ENCODE results near the gene SIX6. TPM values are rescaled to one million over a fixed set of nuclear protein-coding genes. Genes with fewer than 3 reads are reported as not detected.
A peak's percentile ranks its signal among the peaks of the same experiment; 100 is the strongest.

SIX6 gene
- total RNA-seq, 1 experiment from 2014 or later = not detected

GRCh38 chr14:60512126-60512525 lies 3.2 kb downstream of the SIX6 start:
- CTCF ChIA-PET = no interaction called here
- intact Hi-C loops (cut with micrococcal nuclease; ENCODE audit: unreplicated experiment) = no loop called here

GRCh38 chr14:60512973-60513571 lies 4.1 kb downstream of the SIX6 start:
- H3K9me2 ChIP-seq (ENCODE audit: insufficient read depth) = no peaks in the 10 kb centered on the region
- no peak for DNase-seq
- H3K27ac ChIP-seq = no peak overlapping the region
- ChIA-PET POLR2A (ENCODE audit: unreplicated experiment) (no interaction called here), CTCF (no interaction called here)
- no peak overlapping the region for H3K4me3 ChIP-seq
- no peaks in the 10 kb centered on the region for H3K36me3 ChIP-seq (ENCODE audit: low read depth)
- intact Hi-C loops (cut with micrococcal nuclease; ENCODE audit: unreplicated experiment) = no loop called here
- H2AFZ ChIP-seq = no peak overlapping the region
- no peaks in the 10 kb centered on the region for H3K4me1 ChIP-seq (replicated peaks; ENCODE audit: insufficient read depth)
- no peaks in the 10 kb centered on the region for H3K79me2 ChIP-seq (ENCODE audit: low read depth)
- H3K4me2 ChIP-seq = no peak overlapping the region
- no peak for TF ChIP-seq CTCF (conservative IDR thresholded peaks at IDR 0.05)
- no peak for TF ChIP-seq EZH2 (IDR thresholded peaks at IDR 0.05; ENCODE audit: low read depth)
- H4K20me1 ChIP-seq (ENCODE audit: insufficient read depth) = no peaks in the 10 kb centered on the region
- peaks cover 23% of the 10 kb centered on the region for H3K27me3 ChIP-seq (ENCODE audit: insufficient read depth, low read depth)
- no peaks in the 10 kb centered on the region for H3K9me3 ChIP-seq (ENCODE audit: insufficient read depth, low read depth)
- no TSS peak for BruUV-seq (replicated peaks)
- H3F3A ChIP-seq (ENCODE audit: insufficient read depth, low read depth) = no peaks in the 10 kb centered on the region

More at GRCh38 chr14:60512126-60512525, 3.2 kb downstream of the SIX6 start:
- Histone ChIP-seq H3K9me3 (ENCODE audit: insufficient read depth, low read depth) (no peaks in the 10 kb centered on the region), H3K79me2 (ENCODE audit: low read depth) (no peaks in the 10 kb centered on the region), H3K9me2 (ENCODE audit: insufficient read depth) (no peaks in the 10 kb centered on the region), H3K4me1 (replicated peaks; ENCODE audit: insufficient read depth) (no peaks in the 10 kb centered on the region), H3K27ac (no peak overlapping the region), H3K4me2 (no peak overlapping the region), H3K27me3 (ENCODE audit: insufficient read depth, low read depth) (peaks cover 31% of the 10 kb centered on the region), H3K4me3 (no peak overlapping the region), H3K36me3 (ENCODE audit: low read depth) (no peaks in the 10 kb centered on the region), H4K20me1 (ENCODE audit: insufficient read depth) (no peaks in the 10 kb centered on the region), H2AFZ (no peak overlapping the region), H3F3A (ENCODE audit: insufficient read depth, low read depth) (no peaks in the 10 kb centered on the region)
- BruUV-seq (replicated peaks) = no TSS peak
- no peak for DNase-seq
- TF ChIP-seq EZH2 (IDR thresholded peaks at IDR 0.05; ENCODE audit: low read depth) (no peak), CTCF (conservative IDR thresholded peaks at IDR 0.05) (no peak)
- POLR2A ChIA-PET (ENCODE audit: unreplicated experiment) = no interaction called here

- H3K4me1 ChIP-seq (replicated peaks; ENCODE audit: insufficient read depth) = no peaks in the 10 kb centered on the region
- no peaks in the 10 kb centered on the region for H4K20me1 ChIP-seq (ENCODE audit: insufficient read depth)
- H3K4me3 ChIP-seq = peak overlapping the region; percentile 43; the same call in 1 of the 2 replicates
- ChIA-PET POLR2A (ENCODE audit: unreplicated experiment) (no interaction called here), CTCF (interaction anchor here (0.7 kb wide), 1 partner anchor 164 kb away, joined by 3 read pairs; no protein-coding TSS in a partner anchor)
- intact Hi-C loops (cut with micrococcal nuclease; ENCODE audit: unreplicated experiment) = no loop called here
- TF ChIP-seq EZH2 (IDR thresholded peaks at IDR 0.05; ENCODE audit: low read depth) = no peak
- TF ChIP-seq CTCF (conservative IDR thresholded peaks at IDR 0.05) = no peak
- H3K27me3 ChIP-seq (ENCODE audit: insufficient read depth, low read depth) = peaks cover 18% of the 10 kb centered on the region
- H3K9me2 ChIP-seq (ENCODE audit: insufficient read depth) = no peaks in the 10 kb centered on the region
- no TSS peak for BruUV-seq (replicated peaks)
- no peak for DNase-seq
- H3F3A ChIP-seq (ENCODE audit: insufficient read depth, low read depth) = no peaks in the 10 kb centered on the region
- H2AFZ ChIP-seq = peak overlapping the region; percentile 35
- no peaks in the 10 kb centered on the region for H3K79me2 ChIP-seq (ENCODE audit: low read depth)
- H3K27ac ChIP-seq = no peak overlapping the region
- H3K9me3 ChIP-seq (ENCODE audit: insufficient read depth, low read depth) = no peaks in the 10 kb centered on the region
- H3K36me3 ChIP-seq (ENCODE audit: low read depth) = no peaks in the 10 kb centered on the region
- peak overlapping the region; percentile 67 for H3K4me2 ChIP-seq
These were observed 5.4 kb downstream of the SIX6 start for GRCh38 chr14:60514378-60514740.
